GM10847 (cell line): ENCODE results near the gene UBE2M.
A peak's percentile ranks its signal among the peaks of the same experiment; 100 is the strongest.

Source experiments
- POLR2A ChIP-seq: IDR thresholded peaks from 2 replicates; pipeline ENCODE4 v1.6.1; 2011; ENCODE audit not compliant: insufficient read length; ENCODE audit errors: extremely low read depth

Gene UBE2M

GRCh38 chr19:58572026-58572817 lies 13.8 kb upstream of the UBE2M start:
- TF ChIP-seq POLR2A = no peak

- TF ChIP-seq POLR2A = no peak
Measured at GRCh38 chr19:58571575-58571947, 13.2 kb upstream of the UBE2M start.

GRCh38 chr19:58570770-58571574 lies 12.6 kb upstream of the UBE2M start:
- TF ChIP-seq POLR2A = no peak

- no peak for TF ChIP-seq POLR2A
Measured at GRCh38 chr19:58569943-58570670, 11.7 kb upstream of the UBE2M start.

- no peak for TF ChIP-seq POLR2A
Measured at GRCh38 chr19:58569191-58569942, 11.0 kb upstream of the UBE2M start.

GRCh38 chr19:58568453-58569130 lies 10.2 kb upstream of the UBE2M start:
- no peak for TF ChIP-seq POLR2A

GRCh38 chr19:58566989-58567388 lies 8.6 kb upstream of the UBE2M start:
- no peak for TF ChIP-seq POLR2A

- TF ChIP-seq POLR2A = no peak
Measured at GRCh38 chr19:58563823-58564222, 5.4 kb upstream of the UBE2M start.

GRCh38 chr19:58563034-58563573 lies 4.7 kb upstream of the UBE2M start:
- TF ChIP-seq POLR2A = no peak

- peak; percentile 21 for TF ChIP-seq POLR2A
Measured at GRCh38 chr19:58562122-58563033, 4.0 kb upstream of the UBE2M start.

GRCh38 chr19:58561373-58562121 lies 3.1 kb upstream of the UBE2M start:
- no peak for TF ChIP-seq POLR2A

GRCh38 chr19:58560921-58561320 lies 2.5 kb upstream of the UBE2M start:
- no peak for TF ChIP-seq POLR2A
